Stimulated activated CD4-positive, alpha-beta T cell treated with anti-CD3 and anti-CD28 coated beads, Interleukin-2, amount 100 ng/mL, for 4 hours (primary cell): ENCODE results near the gene CPD.
"Not testable (repeated sequence)": the region's sequence is repeated elsewhere in the genome, so short reads cannot be mapped to it uniquely, and the experiment has no call there.

ENCODE experiments used
- DNase-seq: peaks from one replicate; pipeline ENCODE4 v3.0.0-alpha.2; 2020; ENCODE audit warnings: low read depth

Gene CPD

DNA sequence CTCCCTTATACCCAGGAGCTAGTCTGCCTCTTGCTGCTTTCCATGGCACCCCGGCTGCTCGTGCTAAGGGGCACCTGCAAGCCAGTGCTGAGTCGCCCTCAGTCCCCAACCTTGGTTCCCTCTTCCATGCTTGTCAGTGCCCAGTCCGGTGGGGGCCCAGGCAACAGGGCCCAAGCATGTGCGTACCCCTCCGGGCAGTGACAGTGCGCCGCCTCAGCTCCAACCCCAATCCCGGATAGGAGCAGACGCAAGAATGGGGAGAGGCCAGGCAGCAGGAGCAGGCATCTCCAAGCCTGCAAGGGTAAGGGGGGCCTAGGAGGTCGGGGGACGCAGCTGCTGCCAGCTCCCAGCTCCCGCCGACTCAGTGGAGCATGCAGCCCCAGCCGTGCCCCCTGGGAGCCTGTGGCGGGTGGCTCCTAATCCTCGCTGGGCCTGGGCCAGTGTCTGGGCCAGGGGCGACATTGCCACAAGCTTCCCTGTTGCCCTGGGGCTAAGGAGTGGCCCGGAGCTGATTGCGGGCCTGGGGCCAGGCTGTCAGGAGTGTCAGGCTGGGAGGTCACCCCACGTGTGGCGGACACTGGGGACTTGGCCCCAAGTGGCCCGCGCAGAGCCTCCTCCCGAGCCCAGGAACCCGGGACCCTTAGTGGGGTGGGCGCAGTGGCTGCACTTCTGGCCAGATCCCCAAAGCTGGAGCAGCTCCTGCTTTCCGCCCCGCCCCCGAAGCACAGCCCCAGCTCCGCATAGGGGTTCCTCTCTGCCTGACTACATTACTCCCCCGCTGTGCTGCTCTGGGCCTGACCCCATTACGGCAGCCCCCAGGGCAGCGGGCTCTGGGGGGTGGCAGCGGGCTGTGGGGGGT is 9.8 kb downstream of the CPD start:
- DNase-seq, result no peak

DNA sequence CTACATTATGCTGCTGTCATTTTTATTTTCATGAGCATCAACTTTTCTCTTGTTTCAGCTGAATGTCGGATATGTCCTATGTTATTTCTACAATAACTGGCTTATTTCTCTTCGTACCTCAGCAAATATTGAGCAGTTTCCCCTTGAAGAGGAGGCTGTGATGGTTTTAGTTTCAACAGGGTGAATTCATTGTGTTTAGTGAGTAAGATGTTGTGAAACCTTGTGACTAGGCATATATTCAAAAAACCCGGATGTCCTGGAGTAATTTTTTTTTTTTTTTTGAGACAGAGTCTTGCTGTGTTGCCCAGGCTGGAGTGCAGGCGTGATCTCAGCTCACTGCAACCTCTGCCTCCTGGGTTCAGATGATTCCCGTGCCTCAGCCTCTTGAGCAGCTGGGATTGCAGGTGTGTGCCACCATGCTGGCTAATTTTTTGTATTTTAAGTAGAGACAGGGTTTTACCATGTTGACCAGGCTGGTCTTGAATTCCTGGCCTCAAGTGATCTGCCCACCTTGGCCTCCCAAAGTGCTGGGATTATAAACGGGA is 11.1 kb downstream of the CPD start:
- DNase-seq, result no peak

DNA sequence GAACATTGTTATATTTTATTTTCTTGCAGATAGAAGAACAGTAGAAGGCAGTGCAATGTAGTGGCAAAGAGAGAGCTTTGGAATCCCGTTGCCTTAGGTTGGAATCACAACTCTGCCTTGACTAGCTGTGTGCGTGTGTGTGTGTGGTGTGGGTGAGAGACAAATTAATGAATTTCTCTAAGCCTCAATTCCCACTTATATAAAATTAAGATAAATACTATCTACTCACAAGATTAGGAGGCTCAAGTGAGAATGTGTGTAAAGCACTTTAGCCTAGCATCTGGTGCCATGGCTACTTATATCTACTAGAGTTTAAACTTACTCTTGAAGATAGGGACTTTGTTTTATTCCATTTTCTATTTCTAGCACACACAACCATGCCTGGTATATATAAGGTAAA is 12.8 kb downstream of the CPD start:
- DNase-seq, result no peak

DNA sequence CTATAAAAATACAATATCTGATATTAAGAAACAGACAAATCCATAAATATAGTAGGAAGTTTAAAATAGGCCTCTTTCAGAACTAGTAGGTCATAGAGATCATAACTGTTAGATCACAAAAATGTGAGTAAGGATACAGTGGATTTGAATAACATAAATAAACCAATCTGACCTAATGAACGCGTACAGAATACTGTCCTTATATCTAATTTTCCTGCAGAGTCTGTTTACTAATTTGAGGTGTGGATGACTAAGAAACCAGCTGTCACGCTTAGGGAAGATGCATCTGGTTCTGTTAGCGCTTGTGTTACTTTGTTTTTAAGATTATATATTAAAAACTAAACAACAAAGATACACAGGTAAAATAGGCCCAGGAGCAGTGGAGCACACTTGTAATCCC is 14.8 kb downstream of the CPD start:
- no peak for DNase-seq

DNA sequence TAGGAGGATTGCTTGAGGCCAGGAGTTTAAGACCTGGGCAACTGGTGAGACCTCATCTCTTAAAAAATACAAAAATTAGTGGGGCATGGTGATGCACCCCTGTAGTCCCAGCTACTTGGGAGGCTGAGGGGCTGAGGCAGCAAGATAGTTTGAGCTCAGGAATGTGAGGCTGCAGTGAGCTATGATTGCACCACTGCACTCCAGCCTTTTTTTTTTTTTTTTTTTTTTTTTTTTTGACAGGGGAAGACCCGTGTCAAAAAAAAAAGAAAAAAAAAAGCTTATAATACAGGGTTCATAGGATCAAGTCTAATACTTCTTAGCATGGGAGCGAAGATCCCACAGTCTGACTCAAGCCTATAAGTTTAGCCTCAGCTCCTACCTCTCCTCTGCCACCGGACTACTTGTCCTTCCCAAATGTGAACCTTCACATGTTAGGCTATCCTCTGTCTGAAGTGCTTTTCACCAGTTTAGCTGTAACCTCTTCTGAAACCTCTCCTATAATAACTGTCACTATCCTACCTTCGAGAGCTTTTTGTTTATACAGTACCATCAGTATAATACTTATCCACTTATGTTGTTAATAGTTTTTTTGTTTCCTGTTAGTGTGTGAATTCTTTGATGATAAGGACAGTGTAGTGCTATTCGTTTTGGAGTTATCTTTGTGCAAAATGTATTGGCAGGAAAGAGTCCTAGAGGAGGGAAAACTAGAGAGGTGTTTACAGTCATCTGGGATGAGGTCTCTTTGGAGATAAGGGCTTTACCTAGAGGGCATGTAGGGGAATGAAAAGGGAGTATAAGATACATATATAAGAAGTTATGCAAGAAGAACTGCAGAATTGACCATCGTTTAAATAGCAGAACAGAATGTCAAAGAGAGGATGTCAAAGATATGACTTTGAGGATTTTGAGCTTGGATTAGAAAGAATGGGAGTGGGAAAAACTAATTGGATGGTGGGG is 15.5 kb downstream of the CPD start:
- DNase-seq, result no peak

DNA sequence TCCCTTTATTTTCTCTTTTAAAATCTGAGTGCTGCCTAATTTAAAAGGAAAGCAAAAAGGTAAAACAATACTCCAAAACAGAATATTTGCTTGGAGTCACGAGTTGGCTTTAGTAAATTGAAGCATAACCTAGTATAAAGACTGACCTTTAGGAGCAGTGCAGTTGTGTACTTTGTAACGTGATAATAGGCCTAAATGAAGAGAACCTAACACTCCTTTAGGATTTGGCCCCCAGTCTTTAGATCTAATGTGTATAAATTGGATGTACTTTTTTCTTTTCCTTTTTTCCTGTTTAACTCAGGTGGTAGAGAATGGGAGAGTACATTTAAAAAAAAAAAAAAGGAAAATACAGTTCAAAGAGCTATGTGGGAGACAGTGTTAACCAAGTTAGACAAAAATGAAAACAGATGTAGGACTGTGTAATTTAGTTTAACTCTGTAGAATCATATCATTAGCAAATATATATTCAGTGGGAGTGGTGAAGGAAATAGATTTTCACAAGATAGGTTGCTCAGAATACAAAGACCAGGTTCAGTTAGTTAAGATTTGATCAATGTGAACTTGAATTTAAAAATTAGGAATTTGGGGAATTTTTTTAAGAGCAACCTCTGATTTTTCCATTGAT is 16.8 kb downstream of the CPD start:
- no peak for DNase-seq

DNA sequence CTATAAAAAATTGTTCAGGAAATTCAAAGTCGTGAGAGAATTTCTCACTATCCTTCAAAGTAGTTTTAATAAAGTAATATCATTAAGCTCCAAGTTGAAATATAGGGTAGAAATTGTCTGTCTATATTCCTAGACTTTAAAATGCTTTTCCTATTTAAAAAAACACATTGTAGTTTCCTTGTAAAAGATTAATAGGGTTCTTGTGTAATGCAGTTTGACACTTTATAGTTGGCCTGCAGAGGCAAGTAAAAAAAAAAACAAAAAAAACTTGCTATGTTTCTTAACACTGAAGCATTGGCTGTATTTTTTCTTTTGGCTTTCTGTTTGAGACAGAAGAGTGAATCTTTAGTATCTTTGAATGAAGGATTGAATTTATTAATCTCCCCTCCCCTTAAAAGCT is 17.4 kb downstream of the CPD start:
- DNase-seq, result no peak

DNA sequence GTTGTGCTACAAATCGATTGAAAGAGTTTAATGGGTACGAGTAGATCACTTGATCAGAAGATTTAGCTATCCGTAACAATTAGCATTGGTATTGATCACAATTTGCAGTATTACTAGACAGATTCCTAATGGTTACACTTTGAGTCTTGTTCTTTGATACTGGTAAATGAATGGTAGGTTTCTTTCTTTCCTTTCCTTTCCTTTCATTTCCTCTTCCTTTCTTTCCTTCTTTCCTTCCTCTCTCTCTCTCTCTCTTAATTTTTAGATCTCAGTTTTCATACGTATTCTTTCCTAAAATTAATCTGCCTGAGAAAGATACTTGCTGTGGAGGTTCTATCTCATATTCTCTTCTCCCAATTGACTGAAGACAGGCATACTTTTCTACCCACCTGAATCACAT is 17.9 kb downstream of the CPD start:
- no peak for DNase-seq

DNA sequence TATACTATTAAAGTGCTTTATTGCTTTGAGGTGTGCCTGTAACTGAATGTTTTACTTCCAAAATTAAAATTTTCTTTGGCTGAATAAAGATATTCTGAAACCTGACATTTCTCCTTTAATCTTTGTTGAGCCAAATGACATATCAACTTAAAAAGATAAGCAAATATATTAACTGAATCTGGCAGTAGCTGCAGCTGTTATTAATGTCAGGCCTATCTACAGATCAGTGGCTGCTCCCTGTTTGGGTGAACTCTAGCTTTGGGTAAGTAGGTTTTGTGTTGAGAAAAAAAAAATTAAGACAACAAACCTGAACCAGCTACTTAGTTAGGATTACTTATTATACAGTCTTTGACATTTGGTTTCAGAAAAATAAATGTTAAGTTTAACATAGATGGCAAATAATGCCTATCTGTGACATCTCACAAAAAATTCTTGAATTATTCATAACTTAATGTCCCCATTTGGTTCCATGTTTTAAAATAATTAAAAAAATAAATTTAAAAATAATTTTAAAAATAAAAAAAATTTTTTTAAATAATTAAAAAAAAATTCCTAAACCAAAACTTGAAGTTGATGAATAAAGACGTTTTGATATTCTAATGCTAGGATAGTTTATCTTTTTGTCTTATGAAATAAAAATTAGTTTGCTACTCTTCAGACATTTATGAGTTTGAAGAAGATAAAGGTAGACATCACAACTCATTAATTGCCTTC is 19.8 kb downstream of the CPD start:
- DNase-seq, result no peak

DNA sequence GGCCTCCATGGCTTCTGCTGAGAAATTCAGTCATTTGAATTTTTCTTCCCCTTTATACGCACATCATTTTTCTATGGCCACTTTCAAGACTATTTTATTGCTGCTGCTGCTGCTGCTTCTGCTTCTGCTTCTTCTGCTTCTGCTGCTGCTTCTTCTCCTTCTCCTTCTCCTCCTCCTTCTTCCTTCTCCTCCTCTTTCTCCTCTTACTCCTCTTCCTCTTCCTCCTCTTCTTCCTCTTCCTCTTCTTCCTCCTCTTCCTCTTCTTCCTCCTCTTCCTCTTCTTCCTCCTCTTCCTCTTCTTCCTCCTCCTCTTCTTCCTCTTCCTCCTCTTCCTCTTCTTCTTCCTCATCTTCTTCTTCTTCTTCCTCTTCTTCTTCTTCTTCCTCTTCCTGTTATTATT is 22.4 kb downstream of the CPD start:
- no peak for DNase-seq

DNA sequence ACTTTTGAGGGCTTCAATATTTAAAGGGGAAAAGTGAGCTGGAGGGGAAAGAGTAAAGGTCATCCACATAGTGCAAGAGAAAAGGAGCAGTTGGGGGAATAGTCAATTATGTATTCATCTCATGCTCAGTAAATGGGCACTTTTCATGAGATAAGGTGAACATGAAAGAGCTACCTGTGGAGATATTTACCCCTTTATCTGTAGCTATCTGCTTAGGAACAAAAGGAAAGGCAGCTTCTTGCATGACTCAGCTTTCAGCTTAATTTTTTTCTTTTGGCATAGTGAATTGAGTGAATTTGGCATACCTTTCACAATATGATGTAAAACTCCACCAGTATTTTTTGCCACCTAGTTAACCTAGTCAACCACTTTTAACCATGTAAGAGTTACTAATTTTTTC is 26.4 kb downstream of the CPD start:
- DNase-seq, result no peak

DNA sequence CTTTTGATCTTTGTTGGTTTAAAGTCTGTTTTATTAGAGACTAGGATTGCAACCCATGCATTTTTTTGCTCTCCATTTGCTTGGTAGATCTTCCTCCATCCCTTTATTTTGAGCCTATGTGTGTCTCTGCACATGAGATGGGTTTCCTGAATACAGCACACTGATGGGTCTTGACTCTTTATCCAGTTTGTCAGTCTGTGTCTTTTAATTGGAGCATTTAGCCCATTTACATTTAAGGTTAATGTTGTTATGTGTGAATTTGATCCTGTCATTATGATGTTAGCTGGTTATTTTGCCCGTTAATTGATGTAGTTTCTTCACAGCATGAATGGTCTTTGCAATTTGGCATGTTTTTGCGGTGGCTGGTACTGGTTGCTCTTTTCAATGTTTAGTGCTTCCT is 31.9 kb downstream of the CPD start:
- DNase-seq, result not testable (repeated sequence)

DNA sequence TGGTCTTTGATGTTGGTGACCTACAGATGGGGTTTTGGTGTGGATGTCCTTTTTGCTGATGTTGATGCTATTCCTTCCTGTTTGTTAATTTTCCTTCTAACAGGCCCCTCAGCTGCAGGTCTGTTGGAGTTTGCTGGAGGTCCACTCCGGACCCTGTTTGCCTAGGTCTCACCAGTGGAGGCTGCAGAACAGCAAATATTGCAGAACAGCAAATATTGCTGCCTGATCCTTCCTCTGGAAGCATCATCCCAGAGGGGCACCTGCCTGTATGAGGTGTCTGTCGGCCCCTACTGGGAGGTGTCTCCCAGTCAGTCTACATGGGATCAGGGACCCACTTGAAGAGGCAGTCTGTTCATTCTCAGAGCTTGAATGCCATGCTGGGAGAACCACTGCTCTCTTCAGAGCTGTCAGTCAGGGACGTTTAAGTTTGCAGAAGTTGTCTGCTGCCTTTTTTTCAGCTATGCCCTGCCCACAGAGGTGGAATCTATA is 33.3 kb downstream of the CPD start:
- DNase-seq, result not testable (repeated sequence)

DNA sequence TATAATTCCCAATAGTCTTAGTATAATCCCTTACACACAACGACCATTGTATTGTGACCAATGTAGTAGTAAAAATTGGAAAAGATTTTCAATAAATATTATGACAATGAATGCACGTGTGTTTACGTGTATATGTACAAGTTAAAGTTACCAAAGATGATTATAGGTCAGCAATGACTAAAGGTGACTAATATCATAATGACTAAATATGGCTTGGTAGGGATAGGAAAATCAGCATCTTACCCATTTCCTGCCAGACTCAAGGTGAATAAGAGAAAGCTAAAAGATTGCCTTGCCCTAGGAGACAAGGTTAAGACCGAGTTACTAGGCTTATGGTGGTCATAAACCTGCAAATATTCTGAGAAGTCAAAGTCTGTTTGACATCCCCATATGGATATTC is 34.4 kb downstream of the CPD start:
- DNase-seq, result no peak

DNA sequence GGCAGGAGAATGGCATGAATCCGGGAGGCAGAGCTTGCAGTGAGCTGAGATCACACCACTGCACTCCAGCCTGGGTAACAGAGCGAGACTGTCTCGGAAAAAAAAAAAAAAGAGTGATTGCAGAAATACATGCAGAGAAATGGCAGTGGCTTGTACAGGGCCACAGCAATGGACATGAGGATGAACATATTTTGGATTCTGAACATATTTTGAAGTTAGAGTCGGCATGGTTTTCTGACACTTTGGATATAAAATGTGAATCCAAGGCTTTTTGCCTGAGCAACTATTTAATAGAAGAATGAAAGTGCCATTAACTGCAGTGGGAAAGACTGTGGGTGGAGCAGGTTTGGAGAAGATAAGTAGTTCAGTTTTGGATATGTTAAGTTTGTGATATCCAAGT is 35.8 kb downstream of the CPD start:
- no peak for DNase-seq

DNA sequence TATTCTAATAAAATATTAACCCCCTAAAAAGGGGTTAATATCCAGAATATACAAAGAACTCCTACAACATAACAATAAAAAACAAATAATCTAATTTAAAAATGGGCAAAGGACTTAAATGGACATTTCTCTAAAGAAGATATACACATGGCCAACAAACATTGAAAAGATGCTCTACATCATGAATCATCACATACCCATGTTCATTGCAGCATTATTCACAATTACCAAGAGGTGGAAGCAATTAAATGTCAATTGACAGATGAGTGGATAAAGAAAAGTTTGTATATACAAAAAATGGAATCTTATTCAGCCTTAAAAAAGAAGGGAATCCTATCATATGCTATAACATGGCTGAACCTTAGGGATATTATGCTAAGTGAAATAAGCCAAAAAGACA is 36.8 kb downstream of the CPD start:
- DNase-seq, result no peak

DNA sequence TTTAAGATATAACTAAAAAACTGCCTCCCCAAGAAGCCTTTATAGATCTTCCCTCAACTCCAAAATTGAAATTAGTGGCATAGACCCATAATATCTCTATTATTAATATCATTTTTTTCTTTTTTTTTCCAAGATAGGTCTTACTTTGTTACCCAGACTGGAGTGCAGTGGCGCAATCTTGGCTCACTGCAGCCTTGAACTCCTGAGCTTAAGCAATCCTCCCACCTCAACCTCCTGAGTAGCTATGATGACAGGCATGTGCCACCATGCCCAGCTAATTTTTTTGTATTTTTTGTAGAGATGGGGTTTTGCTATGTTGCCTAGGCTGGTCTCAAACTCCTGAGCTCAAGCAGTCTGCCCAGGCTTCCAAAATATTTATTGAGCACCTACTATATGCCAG is 39.3 kb downstream of the CPD start:
- not testable (repeated sequence) for DNase-seq

DNA sequence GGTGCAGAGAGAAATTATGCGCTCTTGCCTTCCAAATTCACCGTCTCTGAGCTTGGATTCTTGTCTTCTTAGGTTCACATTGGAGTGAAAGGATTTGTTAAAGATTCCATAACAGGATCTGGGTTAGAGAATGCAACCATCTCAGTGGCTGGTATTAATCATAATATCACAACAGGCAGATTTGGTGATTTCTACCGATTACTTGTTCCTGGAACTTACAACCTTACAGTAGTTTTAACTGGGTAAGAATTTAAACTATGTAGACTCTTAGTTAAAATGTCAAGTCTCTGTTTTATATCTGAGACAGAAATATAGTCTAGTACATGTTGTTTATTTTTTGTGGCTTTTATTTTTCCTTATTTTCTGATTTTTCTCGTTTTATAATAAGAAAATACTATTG is 42.9 kb downstream of the CPD start:
- DNase-seq, result no peak

DNA sequence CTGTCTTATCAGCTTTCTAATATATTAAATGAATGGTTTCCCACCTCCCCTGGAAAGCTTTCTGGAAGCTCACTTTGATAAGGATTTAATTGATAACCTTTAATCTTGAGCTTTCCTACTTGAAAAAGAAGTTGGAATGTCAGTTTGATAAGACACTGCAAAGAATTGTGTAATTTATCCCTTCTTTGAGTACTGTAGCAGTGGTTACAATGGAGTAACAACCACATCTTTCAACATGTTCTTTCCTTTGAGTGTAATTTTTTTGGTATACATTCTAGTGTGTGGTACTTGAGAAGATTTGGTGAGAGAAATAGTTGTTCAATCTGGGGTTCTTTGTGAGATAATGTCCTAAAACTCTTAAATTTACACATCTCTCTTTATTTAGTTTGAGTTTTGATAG is 43.4 kb downstream of the CPD start:
- DNase-seq, result no peak

DNA sequence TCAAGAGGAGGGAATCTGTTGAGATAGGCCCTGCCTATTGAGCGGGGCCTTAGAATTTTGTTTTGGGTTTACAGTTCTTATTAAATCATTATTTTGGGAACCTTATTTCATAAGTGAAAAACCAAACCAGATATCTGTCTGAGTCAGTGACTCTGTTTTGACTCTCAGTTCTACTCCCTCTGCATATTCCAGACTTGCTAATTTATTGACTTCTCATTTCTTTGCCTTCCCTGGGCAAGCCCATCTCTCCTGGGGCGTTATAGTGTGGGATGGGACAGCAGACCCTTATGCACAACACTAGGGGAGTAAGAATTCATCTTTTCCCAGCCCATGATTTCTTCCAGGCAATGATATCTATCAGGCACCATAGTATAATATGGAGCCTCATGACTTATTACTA is 45.7 kb downstream of the CPD start:
- DNase-seq, result no peak

DNA sequence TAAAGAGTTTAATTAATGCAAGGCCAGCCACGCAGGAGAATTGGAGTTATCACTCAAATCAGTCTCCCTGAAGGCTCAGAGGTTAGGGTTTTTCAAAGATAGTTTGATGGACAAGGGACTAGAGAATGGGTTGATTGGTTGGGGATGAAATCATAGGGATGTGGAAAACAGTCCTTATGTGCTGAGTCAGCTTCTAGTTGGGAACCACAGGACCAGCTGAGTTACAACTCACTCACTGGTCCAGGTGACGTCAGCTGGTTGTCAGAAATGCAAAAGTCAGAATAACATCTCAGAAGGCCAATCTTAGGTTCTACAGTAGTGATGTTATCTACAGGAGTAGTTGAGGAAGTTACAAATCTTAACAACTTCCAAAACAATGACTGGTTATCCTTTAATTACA is 47.6 kb downstream of the CPD start:
- DNase-seq, result no peak

DNA sequence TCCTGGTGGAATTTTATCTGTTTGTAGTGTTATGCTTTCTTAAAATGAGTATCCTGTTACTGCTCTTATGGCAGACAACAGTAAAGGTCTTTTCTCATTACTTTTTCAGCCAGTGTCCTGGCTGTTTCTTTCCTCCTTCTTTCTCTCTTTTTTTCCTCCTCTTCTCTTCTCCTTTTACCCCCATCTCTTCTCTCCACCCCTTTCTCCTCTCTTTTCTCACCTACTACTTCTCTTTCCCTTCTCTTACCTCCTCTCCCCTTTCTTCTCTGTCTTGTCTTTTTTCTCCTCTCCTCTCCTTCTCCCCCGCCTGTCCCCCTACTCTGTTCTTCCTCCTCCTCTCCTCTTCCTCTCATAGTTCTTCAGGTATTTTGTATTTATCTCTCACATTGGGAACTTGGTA is 48.9 kb downstream of the CPD start:
- no peak for DNase-seq
